HG03521 (cell line): ENCODE results near the gene ACE.

Source experiments
- ATAC-seq: cut with Tn5 transposase; IDR thresholded peaks from one replicate; pipeline ENCODE4 v1.9.1; 2021; ENCODE audit warnings: mild to moderate bottlenecking, moderate library complexity; ENCODE audit not compliant: unreplicated experiment

The ACE gene

DNA sequence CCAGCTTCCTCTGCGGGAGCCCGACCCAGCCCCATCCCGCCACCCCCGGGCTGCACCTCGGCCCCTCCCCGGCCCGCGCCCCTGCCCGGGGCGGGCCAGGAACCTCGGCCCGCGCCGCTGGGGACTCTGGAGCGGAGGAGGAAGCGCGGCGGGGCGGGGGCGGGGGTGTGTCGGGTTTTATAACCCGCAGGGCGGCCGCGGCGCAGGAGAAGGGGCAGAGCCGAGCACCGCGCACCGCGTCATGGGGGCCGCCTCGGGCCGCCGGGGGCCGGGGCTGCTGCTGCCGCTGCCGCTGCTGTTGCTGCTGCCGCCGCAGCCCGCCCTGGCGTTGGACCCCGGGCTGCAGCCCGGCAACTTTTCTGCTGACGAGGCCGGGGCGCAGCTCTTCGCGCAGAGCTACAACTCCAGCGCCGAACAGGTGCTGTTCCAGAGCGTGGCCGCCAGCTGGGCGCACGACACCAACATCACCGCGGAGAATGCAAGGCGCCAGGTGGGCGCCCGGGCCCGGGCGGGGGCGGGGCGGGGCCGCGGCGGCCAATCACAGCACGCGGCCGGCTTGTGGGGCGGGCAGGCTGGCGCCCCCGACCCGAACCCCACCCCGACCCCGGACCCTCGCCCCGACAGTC, at the start of gene ACE:
TSS of gene ACE (plus strand) at position 208 of the 626 bp plus-strand sequence. CDS start at position 242, 34 bp downstream.
- no peak for ATAC-seq

DNA sequence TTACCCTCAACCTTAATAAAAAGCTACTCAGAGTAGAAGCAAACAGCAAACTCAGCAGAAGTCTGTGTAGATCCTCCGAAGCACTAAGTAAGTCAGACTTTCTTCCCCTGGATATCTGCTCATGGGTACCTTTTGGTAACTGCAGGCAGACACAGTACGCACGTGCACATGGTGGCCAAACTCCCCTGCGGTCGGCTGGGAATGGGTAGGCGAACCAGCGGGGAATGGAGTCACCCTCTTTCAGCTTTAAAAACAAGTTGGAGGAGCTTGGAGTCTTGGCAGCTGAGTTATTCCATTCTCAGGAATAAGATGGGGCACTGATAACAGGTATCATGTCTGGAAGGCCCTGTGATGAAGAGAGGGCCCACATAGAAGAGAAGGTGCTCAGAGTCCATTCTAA, 47.1 kb upstream of the ACE start:
- no peak for ATAC-seq

DNA sequence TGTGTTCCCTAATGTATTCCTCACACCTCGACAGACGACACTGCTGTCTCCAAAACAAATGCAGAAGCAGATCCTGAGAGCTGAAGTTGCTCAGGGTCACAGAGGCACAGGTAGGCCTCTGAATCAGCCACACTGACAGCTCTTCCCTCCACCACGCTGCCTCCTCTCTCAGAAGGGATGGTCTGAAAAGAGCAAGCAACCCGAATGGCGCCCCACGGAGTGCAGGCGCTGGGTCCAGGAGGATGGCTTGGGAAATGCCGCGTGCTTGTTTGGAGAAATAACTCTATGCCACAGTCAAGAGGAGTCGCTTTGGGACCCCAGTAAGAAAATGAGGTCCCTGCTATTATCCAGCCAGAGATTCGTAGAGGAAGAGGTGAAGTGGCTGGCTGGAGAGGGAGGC, 46.6 kb upstream of the ACE start:
- no peak for ATAC-seq

DNA sequence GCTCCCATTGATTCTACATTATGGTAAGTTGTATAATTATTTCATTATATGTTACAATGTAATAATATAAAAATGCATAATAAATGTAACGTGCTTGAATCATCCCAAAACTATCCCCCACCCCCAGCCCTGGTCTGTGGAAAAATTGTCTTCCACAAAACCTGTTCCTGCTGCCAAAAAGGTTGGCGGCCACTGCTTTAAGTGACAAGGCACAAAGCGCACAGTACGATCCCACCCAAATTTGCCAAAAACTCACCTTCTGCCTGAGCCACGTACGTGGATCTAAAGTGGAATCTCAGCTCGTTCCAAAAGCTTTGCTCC, 45.3 kb upstream of the ACE start:
- ATAC-seq, result no peak

GRCh38 chr17:63431939-63432804, 44.7 kb upstream of the ACE start:
- ATAC-seq, result no peak

DNA sequence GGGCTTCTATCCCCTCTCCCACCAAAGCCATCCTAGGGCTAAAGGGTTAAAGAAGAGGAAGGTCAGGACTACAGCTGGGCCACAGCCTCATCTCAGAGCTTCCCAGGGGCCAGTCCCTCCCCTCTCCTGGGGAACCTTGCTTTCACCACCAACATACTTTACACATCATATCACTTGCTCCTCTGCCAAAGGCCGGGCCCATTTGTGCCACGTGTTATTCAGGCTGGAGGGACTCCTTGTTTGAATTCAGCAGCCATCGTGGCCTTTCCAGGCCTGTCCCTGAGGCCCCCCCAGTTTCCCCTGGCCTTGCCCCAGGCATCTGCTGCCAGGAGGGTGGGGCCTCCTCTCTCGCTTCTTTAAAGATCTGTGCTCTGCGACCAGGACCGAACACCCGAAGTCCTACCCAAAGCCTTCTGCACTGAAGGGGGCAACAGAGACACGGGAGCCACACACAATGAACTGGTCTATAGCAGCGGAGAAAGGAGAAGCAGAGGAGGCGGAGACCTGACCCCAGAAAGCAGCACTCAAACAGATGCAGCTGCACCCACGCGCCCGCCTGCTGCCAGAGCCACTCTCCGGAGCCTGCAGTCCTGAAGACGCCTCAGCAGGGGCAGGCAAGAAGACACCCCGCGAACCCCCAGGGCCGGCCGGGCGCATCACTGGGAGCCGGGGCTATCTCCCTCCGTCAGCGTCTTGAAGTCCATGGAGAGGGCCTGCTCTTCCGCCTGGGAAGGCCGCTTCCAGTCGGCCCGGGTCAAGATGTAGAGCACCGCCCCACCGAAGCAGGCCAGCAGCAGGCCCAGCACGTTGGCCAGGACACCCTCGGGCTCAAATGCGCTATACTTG, 42.9 kb upstream of the ACE start:
- ATAC-seq, result no peak

DNA sequence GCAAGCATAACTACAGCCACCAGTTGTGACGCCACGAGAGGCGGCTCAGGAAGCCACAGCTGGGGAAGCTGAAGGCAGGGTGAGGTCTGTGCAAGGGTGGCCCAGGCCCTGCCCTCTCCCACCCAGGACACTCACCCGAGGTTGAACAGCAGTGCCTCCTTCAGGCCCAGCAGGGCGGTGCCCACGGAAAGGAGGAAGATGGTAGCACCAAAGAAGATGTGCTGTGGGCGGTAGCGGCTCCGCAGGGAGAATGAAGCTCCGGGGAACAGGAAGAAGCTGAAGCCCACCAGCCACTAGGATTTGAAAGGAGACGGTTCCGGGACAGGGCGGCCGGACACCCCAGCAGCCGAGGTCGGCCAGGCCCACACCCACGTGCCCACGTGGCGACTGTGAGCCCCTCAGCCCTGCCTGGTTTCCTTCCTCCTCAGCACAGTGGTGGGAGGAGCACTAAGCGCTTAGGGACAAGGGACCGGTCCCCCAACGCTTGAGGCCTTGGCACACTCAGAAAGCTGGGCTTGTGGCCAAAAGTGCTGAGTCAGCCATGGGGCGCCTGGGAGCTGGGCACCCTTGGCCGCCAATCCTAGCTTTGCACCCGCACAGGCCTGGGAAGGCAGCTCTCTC, 41.8 kb upstream of the ACE start:
- ATAC-seq, result no peak

DNA sequence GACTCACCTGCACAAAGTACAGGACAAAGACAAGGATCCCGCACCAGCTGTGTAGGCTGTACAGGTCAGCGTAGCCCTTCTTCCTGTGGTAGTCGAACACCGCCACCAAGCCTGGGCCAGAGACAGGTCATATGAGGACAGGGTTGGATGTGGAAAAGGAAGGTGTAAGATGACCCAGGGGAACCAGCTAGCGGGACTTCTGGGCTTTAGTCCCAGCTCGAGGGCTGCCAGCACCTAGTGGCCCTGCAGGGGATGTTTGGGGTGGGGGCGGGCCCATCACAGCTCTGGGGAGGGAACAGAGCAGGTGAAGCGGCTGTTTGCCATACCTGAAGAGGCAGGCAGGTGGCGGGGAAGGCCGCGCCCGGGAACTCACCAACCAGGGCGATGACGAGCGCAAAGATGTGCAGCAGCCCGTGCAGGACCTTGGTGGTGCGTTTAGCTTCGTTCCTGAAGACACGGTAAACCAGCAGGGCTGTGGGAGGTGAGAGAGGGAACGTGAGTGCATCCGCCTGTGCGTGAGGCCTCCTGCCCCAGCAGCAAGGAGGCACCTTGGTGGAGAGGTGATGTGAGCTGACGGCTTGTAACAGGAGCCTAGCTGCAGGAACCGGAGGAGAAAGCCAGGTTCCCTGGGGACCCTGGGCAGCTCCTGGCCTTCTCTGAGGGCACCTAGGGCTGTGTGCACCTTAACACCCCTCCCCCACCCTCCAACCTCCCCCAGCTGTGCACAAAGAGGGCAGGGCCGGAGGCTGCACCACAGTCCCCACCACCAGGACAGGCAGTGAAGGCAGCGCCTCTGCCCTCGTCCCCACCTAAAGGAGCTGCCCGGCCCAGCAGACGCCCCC, 41.0 kb upstream of the ACE start:
- no peak for ATAC-seq

- ATAC-seq, result no peak
Measured at GRCh38 chr17:63436523-63437110, 40.2 kb upstream of the ACE start.

DNA sequence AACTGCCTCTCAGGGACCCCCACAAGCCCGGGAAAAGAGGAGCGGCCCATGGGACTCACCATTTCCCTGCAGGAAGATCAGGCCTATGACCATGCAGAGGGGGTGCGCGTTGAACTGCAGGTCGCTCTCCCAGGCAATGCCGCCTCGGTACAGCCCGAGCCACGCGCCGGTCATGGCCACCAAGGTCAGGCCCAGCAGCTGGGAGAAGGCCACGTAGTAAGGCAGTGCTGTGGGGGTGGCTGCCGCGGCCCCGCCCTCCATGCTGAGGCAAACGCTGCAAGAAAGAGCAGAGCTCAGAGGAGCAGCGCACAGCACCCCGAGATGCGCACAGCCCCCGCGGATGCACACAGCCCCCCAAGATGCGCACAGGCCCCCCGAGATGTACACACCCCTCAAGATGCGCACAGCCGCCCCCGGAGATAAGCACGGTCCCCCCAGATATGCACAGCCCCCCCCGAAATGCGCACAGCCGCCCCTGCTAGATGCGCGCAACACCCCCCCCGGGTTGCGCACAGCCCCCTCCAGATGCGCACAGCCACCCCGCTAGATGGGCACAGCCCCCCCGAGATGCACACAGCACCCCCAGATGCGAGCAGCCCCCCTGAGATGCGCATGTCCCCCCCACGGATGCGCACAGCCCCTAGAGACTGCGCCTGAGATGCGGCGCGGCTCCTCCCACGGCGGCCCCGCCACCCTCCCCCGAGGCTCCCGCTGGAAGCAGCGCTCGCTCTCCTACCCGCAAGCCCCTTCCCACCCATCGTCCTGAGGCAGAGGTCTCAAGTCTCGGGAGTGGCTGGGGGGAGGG, 39.4 kb upstream of the ACE start:
- no peak for ATAC-seq

DNA sequence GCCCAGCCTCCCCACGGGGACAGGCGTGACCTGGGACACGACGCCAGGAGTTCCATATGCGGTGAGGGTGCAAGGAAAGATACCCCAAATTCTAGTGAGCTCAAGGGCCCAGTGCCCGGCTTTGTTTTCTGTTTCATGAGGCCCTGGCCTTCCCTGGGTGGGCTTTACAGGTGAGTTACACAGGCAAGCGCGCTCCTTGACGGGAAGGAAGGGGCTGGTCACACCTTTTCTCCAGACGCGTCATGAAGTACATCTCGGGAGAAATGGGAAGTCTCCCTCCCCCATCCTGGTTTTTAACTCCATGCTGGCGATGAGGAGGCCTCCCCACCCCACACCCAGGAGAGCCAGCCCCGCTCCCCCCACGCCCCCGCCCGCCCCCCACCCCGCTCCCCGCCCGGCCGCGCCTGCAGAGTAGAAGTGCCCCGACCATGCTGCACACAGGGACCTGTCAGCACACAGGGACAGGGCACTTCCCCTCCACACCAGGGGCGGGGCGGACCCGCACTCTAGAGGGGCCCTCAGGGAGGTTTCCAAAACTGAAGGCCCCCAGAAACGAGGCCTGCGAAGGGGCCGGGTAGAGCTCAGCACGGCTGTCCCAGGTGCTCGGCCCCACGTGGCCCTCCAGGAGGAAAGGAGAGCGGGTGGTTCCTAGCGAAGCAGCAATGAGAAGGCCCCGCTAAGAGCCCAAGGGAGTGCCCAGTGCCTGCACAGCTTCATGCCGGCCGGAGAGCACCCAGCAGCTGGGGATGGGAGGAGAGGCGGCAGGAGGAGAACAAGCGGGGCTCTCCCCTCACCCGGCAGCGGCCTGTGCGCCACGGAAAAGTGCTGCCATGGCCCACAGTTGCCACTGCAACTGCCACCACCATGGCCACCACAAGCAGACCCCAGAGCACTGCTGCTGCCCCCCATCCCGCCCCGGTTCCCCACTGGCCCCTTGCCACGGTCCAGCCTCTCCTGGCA, 38.5 kb upstream of the ACE start:
- no peak for ATAC-seq

GRCh38 chr17:63439687-63440086, 37.2 kb upstream of the ACE start:
- ATAC-seq, result no peak

DNA sequence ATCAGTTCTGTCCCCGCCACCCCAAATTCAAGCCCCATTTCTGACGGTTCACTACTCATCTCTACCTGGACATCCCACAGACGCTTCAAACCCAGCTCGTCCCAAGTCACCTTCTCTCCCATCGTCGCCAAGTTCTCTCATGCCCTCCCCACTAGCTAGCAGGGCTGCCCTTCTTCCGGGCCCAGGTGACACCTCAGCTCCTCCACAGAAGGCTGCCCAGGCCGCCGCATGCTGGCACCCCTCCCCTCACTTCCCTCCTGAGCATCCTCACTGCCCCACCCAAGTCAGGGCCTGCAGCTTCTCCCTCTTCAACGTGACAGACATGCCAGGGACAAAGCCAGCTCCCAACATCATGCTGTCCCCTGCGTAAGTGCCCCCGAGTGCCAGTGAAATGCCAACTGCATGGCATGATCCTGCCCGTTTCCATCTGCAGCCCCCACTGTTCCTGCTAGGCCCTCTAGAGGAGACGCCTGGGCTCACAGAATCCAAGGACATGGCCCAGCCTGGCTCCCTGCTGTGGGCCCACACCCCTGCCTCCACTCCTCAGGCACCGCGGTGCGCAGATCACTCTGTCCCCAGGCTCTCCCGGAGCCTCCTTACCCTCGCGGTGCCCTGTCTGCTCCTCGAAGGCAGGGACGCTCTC, 36.6 kb upstream of the ACE start:
- no peak for ATAC-seq

DNA sequence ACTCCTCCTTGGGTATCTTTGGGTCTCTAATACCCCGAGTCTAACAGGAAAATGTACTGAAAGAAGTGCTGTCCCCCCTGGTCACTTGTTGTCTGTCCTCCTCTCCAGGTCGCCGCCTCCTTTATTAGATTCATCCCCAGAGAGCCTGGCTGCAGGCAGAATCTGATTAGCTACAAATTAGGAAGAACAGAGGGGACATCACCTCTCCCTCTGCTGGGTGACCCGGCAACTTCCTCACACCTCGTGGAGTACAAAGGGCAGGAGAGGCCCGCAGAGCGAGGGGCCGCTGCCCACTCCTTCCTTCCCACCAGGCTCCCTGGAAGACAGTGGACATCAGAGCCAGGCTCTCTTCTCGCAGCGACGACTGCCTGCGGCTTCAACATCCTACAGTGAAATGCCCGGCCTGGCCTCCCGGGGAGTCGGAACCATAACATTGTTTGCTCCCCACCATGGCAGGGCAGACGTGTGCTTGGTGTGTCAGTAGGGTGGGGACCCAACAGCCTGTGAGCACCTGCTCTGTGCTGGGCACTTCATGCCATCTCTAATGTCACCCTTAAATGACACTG, 36.0 kb upstream of the ACE start:
- ATAC-seq, result no peak

GRCh38 chr17:63441654-63442053, 35.2 kb upstream of the ACE start:
- no peak for ATAC-seq

DNA sequence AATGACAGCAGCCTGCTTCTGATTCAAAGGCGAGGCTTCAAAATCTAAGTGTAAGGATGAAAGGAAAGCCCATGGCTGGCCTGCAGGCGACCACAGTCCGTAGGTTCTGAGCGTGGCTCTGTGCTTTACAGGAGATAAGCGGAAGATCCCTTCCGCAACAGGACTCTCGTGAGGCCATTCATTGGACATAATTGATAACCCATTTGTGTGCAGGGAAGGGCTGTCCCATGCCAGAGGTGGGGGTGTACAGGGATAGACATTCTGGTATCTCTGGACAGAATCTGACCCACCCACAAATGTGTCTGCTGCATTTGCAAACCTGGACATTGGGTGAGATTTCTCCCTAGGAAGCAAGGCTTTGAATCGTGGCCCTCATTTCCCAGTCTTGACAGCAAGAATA, 34.8 kb upstream of the ACE start:
- no peak for ATAC-seq

GRCh38 chr17:63442549-63443035, 34.3 kb upstream of the ACE start:
- no peak for ATAC-seq
